Stimulated activated CD4-positive, alpha-beta T cell treated with anti-CD3 and anti-CD28 coated beads, Interleukin-1b, Interleukin-23, amount 100 ng/mL, for 24 hours (primary cell): Measurements from ENCODE around the gene UBE2O.
"Not testable (repeated sequence)": the region's sequence is repeated elsewhere in the genome, so short reads cannot be mapped to it uniquely, and the experiment has no call there.

Source experiments
- DNase-seq, 4 experiments: peaks; one replicate each; pipeline ENCODE4 v3.0.0-alpha.2; 2020; ENCODE audit warnings: low read depth in 4 of 4, low spot score in 1 of 4

The UBE2O gene

DNA sequence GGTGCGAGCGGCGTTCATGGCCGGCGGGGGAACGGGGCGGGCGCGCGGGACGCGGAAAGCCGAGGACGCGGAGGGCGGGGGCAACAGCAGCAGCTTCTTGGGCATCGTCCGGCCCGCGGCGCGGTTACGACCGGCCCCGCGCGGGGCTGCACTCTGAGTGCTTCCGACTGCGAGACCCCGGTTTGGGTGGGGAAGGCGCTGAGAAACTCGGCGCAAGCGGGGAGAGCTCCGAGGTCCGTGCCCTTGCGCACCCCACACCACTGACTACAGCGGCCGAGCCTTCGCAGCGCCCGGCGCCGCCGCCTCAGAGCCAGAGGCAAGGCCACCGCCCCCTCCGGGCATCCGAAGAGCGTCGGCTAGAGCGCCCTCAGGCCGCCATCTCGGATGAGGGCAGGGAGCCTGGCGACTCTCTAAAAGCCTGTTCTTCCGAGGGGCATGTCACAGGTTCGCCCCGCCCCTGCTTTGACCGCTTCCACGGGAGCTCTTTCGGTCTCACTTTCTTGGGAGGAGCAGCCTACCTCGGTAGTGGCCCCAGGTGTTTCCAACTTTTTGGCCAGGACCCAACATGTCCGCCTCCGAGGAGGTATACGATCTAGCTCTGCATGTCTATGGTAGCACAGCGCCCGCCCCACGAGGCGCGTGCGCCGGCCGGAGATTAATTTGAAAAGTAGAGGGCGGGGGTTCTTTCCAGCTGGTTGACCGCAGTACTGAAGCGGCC lies 99.2 kb downstream of the UBE2O start, which contains the start of gene PRPSAP1:
Gene PRPSAP1, minus strand, starts transcription at position 318 of the 718 bp plus-strand sequence. Its CDS starts 213 bp downstream, at position 105.
- peak; percentile 52 to 75 (median 60) for DNase-seq

- DNase-seq, result no peak
Measured at GRCh38 chr17:76353004-76353598, 99.9 kb downstream of the UBE2O start.

GRCh38 chr17:76351526-76352071 lies 101.4 kb downstream of the UBE2O start:
- no peak for DNase-seq

- DNase-seq, result no peak
Measured at GRCh38 chr17:76350463-76350862, 102.5 kb downstream of the UBE2O start.

DNA sequence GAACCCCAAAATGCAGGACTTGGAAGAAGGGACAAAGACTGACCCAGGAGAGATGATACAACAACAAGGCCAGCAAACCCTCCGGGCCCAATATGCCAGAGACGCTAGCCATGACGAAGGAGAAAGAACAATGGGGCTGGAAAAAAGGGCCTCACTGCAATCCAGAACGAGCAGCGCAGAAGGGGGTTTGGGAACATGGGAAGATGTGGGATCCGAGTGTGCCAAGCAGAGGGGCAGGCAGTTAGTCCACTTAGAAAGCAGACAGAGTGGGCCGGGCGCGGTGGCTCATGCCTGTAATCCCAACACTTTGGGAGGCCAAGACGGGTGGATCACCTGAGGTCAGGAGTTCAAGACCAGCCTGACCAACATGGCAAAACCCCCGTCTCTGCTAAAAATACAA lies 106.0 kb downstream of the UBE2O start:
- DNase-seq, result not testable (repeated sequence)

DNA sequence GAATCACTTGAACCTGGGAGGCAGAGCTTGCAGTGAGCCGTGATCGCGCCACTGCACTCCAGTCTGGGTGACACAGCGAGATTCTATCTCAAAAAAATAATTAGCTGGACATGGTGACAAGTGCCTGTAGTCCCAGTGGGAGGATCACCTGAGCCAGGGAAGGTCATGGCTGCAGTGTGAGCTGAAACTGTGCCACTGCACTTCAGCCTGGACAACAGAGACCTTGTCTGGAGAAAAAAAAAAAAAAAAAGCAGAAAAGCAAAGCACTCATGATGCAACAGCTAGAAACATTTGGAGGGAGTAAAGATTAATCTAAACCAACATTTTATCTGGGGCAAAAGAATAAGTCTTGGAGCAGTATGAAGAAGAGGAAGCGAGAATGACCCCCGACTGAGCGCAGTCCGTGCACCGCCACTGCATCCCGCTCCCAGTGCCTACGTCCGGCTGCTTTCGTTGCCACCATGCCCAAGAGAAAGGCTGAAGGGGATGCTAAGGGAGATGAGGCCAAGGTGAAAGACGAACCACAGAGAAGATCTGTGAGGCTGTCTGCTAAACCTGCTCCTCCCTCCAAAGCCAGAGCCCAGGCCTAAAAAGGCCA lies 107.5 kb downstream of the UBE2O start:
- no peak for DNase-seq

GRCh38 chr17:76343106-76343505 lies 109.8 kb downstream of the UBE2O start:
- DNase-seq, result no peak

DNA sequence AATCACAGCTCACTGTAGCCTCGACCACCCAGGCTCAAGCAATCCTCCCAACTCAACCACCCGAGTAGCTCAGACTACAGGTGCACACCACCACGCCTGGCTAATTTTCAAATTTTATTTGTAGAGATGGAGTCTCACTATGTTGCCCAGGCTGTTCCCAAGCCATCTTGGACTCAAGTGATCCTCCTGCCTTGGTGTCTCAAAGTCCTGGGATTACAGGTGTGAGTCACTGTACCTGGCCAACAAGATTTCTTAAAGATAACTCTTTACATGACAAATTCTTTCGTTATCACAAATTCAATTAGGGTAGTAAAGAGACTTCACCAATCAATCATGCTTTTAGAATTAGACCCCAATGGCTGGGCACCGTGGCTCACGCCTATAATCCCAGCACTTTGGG lies 111.7 kb downstream of the UBE2O start:
- no peak for DNase-seq
